Astrocyte of the cerebellum (primary cell): ENCODE measurements around the gene CDKL4.
"Not testable (repeated sequence)": the region's sequence is repeated elsewhere in the genome, so short reads cannot be mapped to it uniquely, and the experiment has no call there.

Experiments used
- DNase-seq: peaks from one replicate; pipeline ENCODE4 v3.0.0-alpha.2; 2011; ENCODE audit warnings: low read depth
- H3K4me3 ChIP-seq: 2 replicates; pipeline ENCODE4 v1.5.1; 2011; ENCODE audit warnings: mild to moderate bottlenecking, low read depth, low read length, moderate library complexity
- in situ Hi-C: cut with HindIII; loops from 2 replicates; pipeline ENCODE4 v1.10.0; 2017; ENCODE audit warnings: low sequenced_read_pairs
- TF ChIP-seq, protein P1 (sequence below): IDR thresholded peaks from 2 replicates; pipeline ENCODE4 v1.5.1; 2012; ENCODE audit warnings: low read length, low read depth, moderate library complexity, mild to moderate bottlenecking; ENCODE audit errors: missing control alignments

Gene CDKL4

DNA sequence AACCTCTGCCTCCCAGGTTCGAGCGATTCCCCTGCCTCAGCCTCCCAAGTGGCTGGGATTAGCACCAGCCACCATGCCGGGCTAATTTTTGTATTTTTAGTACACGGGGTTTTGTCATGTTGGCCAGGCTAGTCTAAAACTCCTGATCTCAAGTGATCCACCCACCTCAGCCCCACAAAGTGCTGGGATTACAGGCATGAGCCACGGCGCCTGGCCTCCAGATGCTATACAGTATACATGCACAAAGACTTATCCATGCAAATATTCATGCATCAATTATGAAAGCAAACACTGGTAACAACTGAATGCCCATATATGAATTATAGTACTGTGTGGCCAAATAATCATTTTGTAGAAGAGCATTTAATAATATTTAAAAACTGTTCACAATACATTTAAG is 86.9 kb downstream of the CDKL4 start:
- no peak for DNase-seq
- TF ChIP-seq, protein P1, sequence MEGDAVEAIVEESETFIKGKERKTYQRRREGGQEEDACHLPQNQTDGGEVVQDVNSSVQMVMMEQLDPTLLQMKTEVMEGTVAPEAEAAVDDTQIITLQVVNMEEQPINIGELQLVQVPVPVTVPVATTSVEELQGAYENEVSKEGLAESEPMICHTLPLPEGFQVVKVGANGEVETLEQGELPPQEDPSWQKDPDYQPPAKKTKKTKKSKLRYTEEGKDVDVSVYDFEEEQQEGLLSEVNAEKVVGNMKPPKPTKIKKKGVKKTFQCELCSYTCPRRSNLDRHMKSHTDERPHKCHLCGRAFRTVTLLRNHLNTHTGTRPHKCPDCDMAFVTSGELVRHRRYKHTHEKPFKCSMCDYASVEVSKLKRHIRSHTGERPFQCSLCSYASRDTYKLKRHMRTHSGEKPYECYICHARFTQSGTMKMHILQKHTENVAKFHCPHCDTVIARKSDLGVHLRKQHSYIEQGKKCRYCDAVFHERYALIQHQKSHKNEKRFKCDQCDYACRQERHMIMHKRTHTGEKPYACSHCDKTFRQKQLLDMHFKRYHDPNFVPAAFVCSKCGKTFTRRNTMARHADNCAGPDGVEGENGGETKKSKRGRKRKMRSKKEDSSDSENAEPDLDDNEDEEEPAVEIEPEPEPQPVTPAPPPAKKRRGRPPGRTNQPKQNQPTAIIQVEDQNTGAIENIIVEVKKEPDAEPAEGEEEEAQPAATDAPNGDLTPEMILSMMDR, result no peak
- in situ Hi-C loops, result no loop called here
- no peak overlapping the region for H3K4me3 ChIP-seq

- H3K4me3 ChIP-seq, result no peak overlapping the region
- no peak for DNase-seq
- in situ Hi-C loops, result no loop called here
- TF ChIP-seq, protein P1, result no peak
Measured at GRCh38 chr2:39156107-39156506, 87.7 kb downstream of the CDKL4 start.

GRCh38 chr2:39155573-39155972 is 88.2 kb downstream of the CDKL4 start:
- in situ Hi-C loops, H3K4me3 ChIP-seq, DNase-seq: not testable (repeated sequence)

- DNase-seq, result no peak
- H3K4me3 ChIP-seq, result no peak overlapping the region
- TF ChIP-seq, protein P1, result no peak
- in situ Hi-C loops, result loop anchor here (5.0 kb wide), 1 partner anchor 43 kb away; no protein-coding TSS in a partner anchor
Measured at GRCh38 chr2:39154944-39155343, 88.8 kb downstream of the CDKL4 start.

DNA sequence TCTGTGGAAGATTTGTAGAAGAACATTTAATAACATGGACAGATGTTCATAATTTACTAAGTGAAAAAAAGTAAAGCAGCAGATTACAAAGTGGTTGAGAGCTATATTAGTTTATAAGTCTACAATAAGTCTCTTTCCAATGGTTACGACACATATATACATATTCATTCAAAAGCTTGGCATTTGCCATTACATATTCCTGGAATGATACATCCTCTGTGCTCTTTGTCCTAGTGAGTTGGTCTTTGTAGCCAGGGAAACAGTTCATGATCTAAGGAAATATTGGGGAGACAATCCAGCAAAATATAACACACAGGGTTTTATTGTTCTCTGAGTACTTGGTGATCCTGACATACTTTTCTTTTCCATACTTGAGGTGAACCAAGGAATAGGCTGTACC is 90.5 kb downstream of the CDKL4 start:
- no peak for DNase-seq
- in situ Hi-C loops, result loop anchor here (5.0 kb wide), 1 partner anchor 41 kb away; no protein-coding TSS in a partner anchor
- no peak overlapping the region for H3K4me3 ChIP-seq
- TF ChIP-seq, protein P1, result no peak

GRCh38 chr2:39152504-39152903 is 91.3 kb downstream of the CDKL4 start:
- in situ Hi-C loops, result loop anchor here (5.0 kb wide), 1 partner anchor 40 kb away; no protein-coding TSS in a partner anchor
- TF ChIP-seq, protein P1, result no peak
- DNase-seq, result no peak
- no peak overlapping the region for H3K4me3 ChIP-seq

GRCh38 chr2:39150890-39151497 is 92.8 kb downstream of the CDKL4 start:
- TF ChIP-seq, protein P1, result no peak
- in situ Hi-C loops, result loop anchor here (5.0 kb wide), 1 partner anchor 39 kb away; no protein-coding TSS in a partner anchor
- no peak overlapping the region for H3K4me3 ChIP-seq
- no peak for DNase-seq
